ENCODE data around the gene MINK1. TPM values are rescaled to one million over a fixed set of nuclear protein-coding genes. Genes with fewer than 3 reads are reported as not detected.
A peak's percentile ranks its signal among the peaks of the same experiment; 100 is the strongest.

MINK1 gene
- total and polyA plus RNA-seq, 2 of the 13 experiments (the other 11 are each of a cell fraction or from before 2014, with no cell fraction given) = 17.2 to 63.9 TPM

GRCh38 chr17:4806777-4807604, 26.1 kb upstream of the MINK1 start, which contains the start of gene PLD2 (continued):
- TF ChIP-seq NFE2 (CRISPR knock-in tag; IDR thresholded peaks at IDR 0.05) (no peak), ZNF720 (CRISPR knock-in tag; IDR thresholded peaks at IDR 0.05) (no peak), TRIM24 (CRISPR knock-in tag; IDR thresholded peaks at IDR 0.05) (no peak), CEBPG (CRISPR knock-in tag; IDR thresholded peaks at IDR 0.05) (no peak), ZNF337 (CRISPR knock-in tag; IDR thresholded peaks at IDR 0.05; ENCODE audit: borderline replicate concordance, low read depth) (no peak), HNRNPK (IDR thresholded peaks at IDR 0.05; ENCODE audit: low read depth, low read length, poor library complexity, severe bottlenecking) (peak; percentile 32), FOXC1 (CRISPR knock-in tag; IDR thresholded peaks at IDR 0.05; ENCODE audit: borderline replicate concordance) (no peak), NR2C2 (CRISPR knock-in tag; IDR thresholded peaks at IDR 0.05; ENCODE audit: borderline replicate concordance) (no peak), BCL6 (CRISPR knock-in tag; IDR thresholded peaks at IDR 0.05) (no peak), ZNF276 (CRISPR knock-in tag; IDR thresholded peaks at IDR 0.05; ENCODE audit: low read depth) (no peak), ZNF24 (IDR thresholded peaks at IDR 0.05) (no peak), GPBP1L1 (CRISPR knock-in tag; IDR thresholded peaks at IDR 0.05) (no peak), RBM39 (IDR thresholded peaks at IDR 0.05; ENCODE audit: low read depth, low read length, poor library complexity, severe bottlenecking) (peak; percentile 40), NFYC (CRISPR knock-in tag; IDR thresholded peaks at IDR 0.05) (no peak), ZNF709 (CRISPR knock-in tag; IDR thresholded peaks at IDR 0.05) (no peak), IKZF1 (IDR thresholded peaks at IDR 0.05) (no peak), EEA1 (CRISPR knock-in tag; IDR thresholded peaks at IDR 0.05; ENCODE audit: borderline replicate concordance) (no peak), DBP (CRISPR knock-in tag; IDR thresholded peaks at IDR 0.05; ENCODE audit: not compliant biosample characterization) (no peak), ZNF83 (CRISPR knock-in tag; IDR thresholded peaks at IDR 0.05; ENCODE audit: borderline replicate concordance) (no peak), ETS1 (CRISPR knock-in tag; IDR thresholded peaks at IDR 0.05) (no peak), ZMYM4 (CRISPR knock-in tag; IDR thresholded peaks at IDR 0.05) (no peak)
- TF ChIP-seq, protein P1, sequence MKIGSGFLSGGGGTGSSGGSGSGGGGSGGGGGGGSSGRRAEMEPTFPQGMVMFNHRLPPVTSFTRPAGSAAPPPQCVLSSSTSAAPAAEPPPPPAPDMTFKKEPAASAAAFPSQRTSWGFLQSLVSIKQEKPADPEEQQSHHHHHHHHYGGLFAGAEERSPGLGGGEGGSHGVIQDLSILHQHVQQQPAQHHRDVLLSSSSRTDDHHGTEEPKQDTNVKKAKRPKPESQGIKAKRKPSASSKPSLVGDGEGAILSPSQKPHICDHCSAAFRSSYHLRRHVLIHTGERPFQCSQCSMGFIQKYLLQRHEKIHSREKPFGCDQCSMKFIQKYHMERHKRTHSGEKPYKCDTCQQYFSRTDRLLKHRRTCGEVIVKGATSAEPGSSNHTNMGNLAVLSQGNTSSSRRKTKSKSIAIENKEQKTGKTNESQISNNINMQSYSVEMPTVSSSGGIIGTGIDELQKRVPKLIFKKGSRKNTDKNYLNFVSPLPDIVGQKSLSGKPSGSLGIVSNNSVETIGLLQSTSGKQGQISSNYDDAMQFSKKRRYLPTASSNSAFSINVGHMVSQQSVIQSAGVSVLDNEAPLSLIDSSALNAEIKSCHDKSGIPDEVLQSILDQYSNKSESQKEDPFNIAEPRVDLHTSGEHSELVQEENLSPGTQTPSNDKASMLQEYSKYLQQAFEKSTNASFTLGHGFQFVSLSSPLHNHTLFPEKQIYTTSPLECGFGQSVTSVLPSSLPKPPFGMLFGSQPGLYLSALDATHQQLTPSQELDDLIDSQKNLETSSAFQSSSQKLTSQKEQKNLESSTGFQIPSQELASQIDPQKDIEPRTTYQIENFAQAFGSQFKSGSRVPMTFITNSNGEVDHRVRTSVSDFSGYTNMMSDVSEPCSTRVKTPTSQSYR (CRISPR knock-in tag; IDR thresholded peaks at IDR 0.05; ENCODE audit: borderline replicate concordance) = no peak
